ENCODE data around the gene FGF10. TPM values are rescaled to one million over a fixed set of nuclear protein-coding genes. Genes with fewer than 3 reads are reported as not detected.

FGF10 gene
- total RNA-seq, 1 experiment from 2014 or later = not detected

- intact Hi-C loops (cut with micrococcal nuclease; ENCODE audit: unreplicated experiment) = no loop called here
- TF ChIP-seq EZH2 (IDR thresholded peaks at IDR 0.05; ENCODE audit: borderline replicate concordance, low read depth, low read length, poor library complexity, severe bottlenecking) (no peak), CTCF (conservative IDR thresholded peaks at IDR 0.05; ENCODE audit: low read depth, low read length) (no peak)
- no peak for DNase-seq (ENCODE audit: low spot score)
- Histone ChIP-seq H3K4me1 (ENCODE audit: insufficient read depth, low read length, poor library complexity, severe bottlenecking) (no peaks in the 10 kb centered on the region), H3K27me3 (replicated peaks; ENCODE audit: insufficient read depth, low read depth, low read length, poor library complexity) (no peaks in the 10 kb centered on the region), H3K27ac (ENCODE audit: low read depth, low read length, poor library complexity, severe bottlenecking) (no peak overlapping the region), H3K9me3 (ENCODE audit: low read depth, low read length, poor library complexity, severe bottlenecking) (no peaks in the 10 kb centered on the region), H3K36me3 (ENCODE audit: insufficient read depth, low read length, poor library complexity, severe bottlenecking) (no peaks in the 10 kb centered on the region), H3K4me3 (ENCODE audit: low read depth, low read length, poor library complexity, severe bottlenecking) (no peak overlapping the region)
- ChIA-PET CTCF (no interaction called here), POLR2A (ENCODE audit: low non-redundant PET) (no interaction called here)
- no TSS peak for BruUV-seq (replicated peaks)
Measured at GRCh38 chr5:44312374-44312773, 76.8 kb downstream of the FGF10 start.

- DNase-seq (ENCODE audit: low spot score) = no peak
- Histone ChIP-seq H3K4me1 (ENCODE audit: insufficient read depth, low read length, poor library complexity, severe bottlenecking) (no peaks in the 10 kb centered on the region), H3K36me3 (ENCODE audit: insufficient read depth, low read length, poor library complexity, severe bottlenecking) (no peaks in the 10 kb centered on the region), H3K27ac (ENCODE audit: low read depth, low read length, poor library complexity, severe bottlenecking) (no peak overlapping the region), H3K27me3 (replicated peaks; ENCODE audit: insufficient read depth, low read depth, low read length, poor library complexity) (no peaks in the 10 kb centered on the region), H3K4me3 (ENCODE audit: low read depth, low read length, poor library complexity, severe bottlenecking) (no peak overlapping the region), H3K9me3 (ENCODE audit: low read depth, low read length, poor library complexity, severe bottlenecking) (no peaks in the 10 kb centered on the region)
- intact Hi-C loops (cut with micrococcal nuclease; ENCODE audit: unreplicated experiment) = no loop called here
- no peak for TF ChIP-seq CTCF (conservative IDR thresholded peaks at IDR 0.05; ENCODE audit: low read depth, low read length)
- no peak for TF ChIP-seq EZH2 (IDR thresholded peaks at IDR 0.05; ENCODE audit: borderline replicate concordance, low read depth, low read length, poor library complexity, severe bottlenecking)
- POLR2A ChIA-PET (ENCODE audit: low non-redundant PET) = no interaction called here
- BruUV-seq (replicated peaks) = no TSS peak
- CTCF ChIA-PET = no interaction called here
Measured at GRCh38 chr5:44300551-44300950, 88.7 kb downstream of the FGF10 start.

- BruUV-seq (replicated peaks) = no TSS peak
- Histone ChIP-seq H3K4me3 (ENCODE audit: low read depth, low read length, poor library complexity, severe bottlenecking) (no peak overlapping the region), H3K9me3 (ENCODE audit: low read depth, low read length, poor library complexity, severe bottlenecking) (no peaks in the 10 kb centered on the region), H3K27ac (ENCODE audit: low read depth, low read length, poor library complexity, severe bottlenecking) (no peak overlapping the region), H3K4me1 (ENCODE audit: insufficient read depth, low read length, poor library complexity, severe bottlenecking) (no peaks in the 10 kb centered on the region), H3K27me3 (replicated peaks; ENCODE audit: insufficient read depth, low read depth, low read length, poor library complexity) (no peaks in the 10 kb centered on the region), H3K36me3 (ENCODE audit: insufficient read depth, low read length, poor library complexity, severe bottlenecking) (no peaks in the 10 kb centered on the region)
- CTCF ChIA-PET = no interaction called here
- intact Hi-C loops (cut with micrococcal nuclease; ENCODE audit: unreplicated experiment) = no loop called here
- DNase-seq (ENCODE audit: low spot score) = no peak
- TF ChIP-seq EZH2 (IDR thresholded peaks at IDR 0.05; ENCODE audit: borderline replicate concordance, low read depth, low read length, poor library complexity, severe bottlenecking) (no peak), CTCF (conservative IDR thresholded peaks at IDR 0.05; ENCODE audit: low read depth, low read length) (no peak)
- POLR2A ChIA-PET (ENCODE audit: low non-redundant PET) = no interaction called here
Measured at GRCh38 chr5:44299394-44299793, 89.8 kb downstream of the FGF10 start.

Data from A673 (cell line).